Loucy (cell line): ENCODE results near the gene MARVELD1.

Experiments used
- CTCF ChIP-seq: fragments of 200-600 bp; sonication (generic); conservative IDR thresholded peaks from 2 replicates; pipeline ENCODE4 v1.5.1; 2014; ENCODE audit warnings: mild to moderate bottlenecking, antibody characterized with exemption, low read length
- EZH2phosphoT487 ChIP-seq: fragments of 200-600 bp; IDR thresholded peaks from 2 replicates; pipeline ENCODE4 v1.6.1; 2018; ENCODE audit warnings: antibody characterized with exemption, mild to moderate bottlenecking, moderate library complexity, borderline replicate concordance

GRCh38 chr10:97737770-97738265, 24.3 kb downstream of the MARVELD1 start:
- TF ChIP-seq CTCF, result no peak
- TF ChIP-seq EZH2phosphoT487, result no peak
